CD4-positive, alpha-beta T cell treated with Interleukin-6 at 100 ng/mL for 8 hours (primary cell): ENCODE data around the gene ABTB1.
A peak's percentile ranks its signal among the peaks of the same experiment; 100 is the strongest.

ENCODE experiments used
- DNase-seq: peaks from one replicate; pipeline ENCODE4 v3.0.0-alpha.2; 2020; ENCODE audit warnings: mixed read lengths, low spot score

Gene ABTB1

GRCh38 chr3:127672429-127673190 is at the start of gene ABTB1:
TSS of gene ABTB1 (plus strand) at chr3:127672952. CDS start at chr3:127673026, 74 bp downstream.
- DNase-seq = peak; percentile 88

GRCh38 chr3:127624063-127624462 is 48.7 kb upstream of the ABTB1 start:
- DNase-seq = no peak

DNA sequence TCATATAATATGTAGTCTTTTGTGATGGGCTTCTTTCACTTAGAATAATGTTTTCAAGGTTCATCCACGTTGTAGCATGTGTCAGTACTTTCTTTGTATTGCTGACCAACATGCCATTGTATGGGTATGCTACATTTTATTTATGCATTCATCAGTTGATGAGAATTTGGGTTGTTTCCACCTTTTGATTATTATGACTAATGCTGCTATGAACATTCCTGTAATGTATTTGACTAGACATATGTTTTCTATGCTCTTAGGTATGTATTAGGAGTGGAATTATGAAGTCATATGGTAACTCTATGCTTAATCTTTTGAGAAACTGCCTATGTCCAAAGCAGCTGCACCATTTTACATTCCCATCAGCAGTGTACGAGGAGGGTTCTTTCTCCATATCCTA is 46.9 kb upstream of the ABTB1 start:
- DNase-seq = no peak

DNA sequence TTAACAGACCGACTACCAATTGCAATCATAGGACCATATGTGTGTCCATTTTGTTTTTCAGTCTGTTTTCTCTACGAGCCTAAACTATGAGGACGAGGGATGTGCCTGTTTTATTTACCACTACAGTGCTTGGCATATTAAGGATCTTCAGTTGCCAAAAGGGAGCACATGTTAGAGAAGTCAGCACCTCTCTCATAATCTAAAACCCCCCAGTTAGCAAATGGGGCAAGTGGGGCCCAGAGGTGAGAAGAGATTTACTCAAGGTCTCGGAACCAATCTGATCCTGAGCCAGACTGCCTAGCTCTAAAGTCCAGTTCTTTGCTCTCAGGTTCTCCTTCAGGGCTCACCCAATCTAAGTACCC is 44.3 kb upstream of the ABTB1 start:
- DNase-seq = no peak

GRCh38 chr3:127628788-127629466 is 43.8 kb upstream of the ABTB1 start, which contains the start of gene PODXL2:
TSS of gene PODXL2 (plus strand) at chr3:127629185. CDS start at chr3:127629220, 35 bp downstream.
- peak; percentile 11 for DNase-seq

DNA sequence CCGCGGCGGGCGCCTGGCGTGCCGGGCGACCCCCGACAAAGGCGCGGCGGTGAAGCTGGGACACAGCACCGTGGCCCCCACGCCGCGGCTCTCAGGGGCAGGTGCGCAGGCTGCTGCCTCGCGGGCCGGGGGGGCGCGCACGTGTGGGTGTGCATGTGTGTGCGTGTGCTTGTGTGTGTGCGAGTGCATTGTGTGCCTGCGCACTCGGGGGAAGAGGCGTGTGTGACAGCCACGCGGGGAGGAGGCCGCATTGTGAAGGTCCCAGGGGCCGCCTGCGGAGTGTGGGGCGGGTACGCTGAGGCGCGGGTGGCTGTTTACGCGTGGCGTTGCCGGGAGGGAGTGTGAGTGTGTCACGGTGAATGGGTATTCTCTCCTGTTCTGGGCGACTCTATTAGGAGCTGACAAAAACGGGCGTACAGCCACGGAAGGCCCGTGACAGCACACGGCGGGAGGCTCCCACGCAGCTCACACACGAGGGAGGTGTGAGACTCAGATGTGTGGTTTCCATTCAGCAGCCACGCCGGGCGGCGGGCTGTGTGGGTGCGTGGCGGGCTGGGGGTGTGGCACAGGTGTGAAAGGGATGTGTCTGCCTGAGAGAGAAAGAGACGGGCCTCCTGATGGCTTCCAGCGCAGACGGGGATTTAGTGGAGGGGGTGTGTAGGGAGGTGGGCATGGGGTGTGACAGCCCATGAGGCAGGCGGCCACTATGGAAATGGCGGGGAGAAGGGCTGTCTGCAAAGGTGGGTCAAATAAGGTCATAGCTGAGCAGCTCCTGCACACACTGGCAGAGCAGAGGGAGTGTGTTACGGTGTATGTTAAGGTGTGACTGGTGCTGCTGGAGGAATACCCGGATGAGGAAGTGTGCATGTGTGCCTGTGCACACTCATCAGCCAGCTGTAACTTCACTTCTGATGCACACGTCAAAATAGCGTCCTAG is 43.0 kb upstream of the ABTB1 start:
- DNase-seq = peak; percentile 11

DNA sequence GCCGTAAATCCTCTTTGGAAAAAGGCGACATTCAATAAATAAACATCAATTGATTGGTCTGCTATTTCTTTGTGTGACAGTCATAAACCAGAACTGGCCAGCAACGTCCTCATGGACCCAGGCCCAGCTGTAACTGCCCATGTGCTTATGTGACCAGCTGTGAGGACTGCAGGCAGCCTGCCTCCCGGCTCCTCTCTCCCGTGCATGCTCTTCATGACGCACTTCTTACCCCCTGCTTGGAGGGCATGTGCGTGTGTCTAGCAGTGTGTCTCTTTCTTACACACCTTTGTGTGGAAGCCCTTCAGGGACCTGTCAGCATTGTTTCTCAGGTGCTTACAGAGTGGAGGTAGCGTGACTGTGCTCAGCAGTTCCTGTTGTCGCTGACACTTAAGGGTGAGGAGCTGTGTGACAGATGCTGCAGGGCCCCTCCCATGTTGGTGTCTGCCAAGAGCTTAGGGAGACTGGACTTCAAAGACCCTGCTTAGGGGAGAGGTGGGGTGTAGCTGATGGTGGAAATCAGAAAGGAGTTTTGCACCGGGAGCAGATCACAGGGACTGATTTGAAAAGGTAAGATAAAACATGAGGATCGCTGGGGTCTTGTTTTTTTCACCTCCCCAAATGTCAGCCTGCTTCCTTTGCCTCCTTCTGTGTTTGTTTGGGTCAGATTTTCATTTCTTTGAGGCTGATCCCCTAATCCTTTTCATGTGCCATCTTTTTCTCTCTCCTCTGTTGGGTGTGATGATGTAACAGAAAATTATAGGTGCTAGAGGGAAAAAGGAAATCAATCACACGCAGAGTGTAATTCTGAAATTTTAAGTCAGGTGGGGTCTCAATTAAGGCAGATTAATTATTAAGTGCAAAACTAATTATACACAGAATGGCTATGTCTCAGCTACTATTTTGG is 41.7 kb upstream of the ABTB1 start:
- DNase-seq = no peak

- DNase-seq = no peak
These were observed 40.5 kb upstream of the ABTB1 start for GRCh38 chr3:127632035-127632820.

DNA sequence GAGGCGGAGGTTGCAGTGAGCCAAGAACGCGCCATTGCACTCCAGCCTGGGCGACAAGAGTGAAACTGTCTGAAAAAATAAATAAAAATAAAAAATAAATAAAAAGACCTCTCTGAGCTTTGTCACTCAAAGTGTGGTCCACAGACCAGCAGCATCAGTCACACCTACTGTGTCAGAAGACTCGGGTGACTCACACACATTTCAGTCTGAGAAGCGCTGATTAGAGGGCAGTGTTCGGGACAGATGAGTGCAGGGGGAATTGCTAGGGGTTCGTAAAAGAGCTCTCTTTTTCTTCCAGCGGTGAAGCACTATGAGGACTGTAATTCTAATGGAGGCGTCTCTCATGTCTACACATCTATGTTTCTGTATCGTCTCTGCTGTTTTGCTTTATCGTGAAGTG is 38.1 kb upstream of the ABTB1 start:
- DNase-seq = no peak

DNA sequence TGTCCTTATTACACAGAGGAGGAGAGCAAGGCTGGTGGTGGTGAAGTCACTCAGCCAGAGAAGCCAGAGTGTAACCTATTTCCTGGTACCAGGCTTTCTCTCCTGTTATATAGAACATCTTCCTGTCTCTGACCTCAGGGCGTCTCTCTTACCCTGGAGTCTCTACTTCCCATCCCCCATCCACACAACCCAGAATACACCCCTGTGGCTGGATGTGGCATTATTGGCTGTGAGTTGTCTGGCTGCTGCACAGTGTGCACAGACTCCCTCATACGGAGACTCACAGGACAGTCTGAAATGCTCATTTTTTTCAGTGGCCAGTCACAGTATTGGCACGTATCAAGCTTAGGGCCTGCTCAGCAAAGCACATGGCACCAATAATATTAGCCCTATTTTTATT is 35.2 kb upstream of the ABTB1 start:
- peak; percentile 38 for DNase-seq

- no peak for DNase-seq
These were observed 34.8 kb upstream of the ABTB1 start for GRCh38 chr3:127637971-127638370.

DNA sequence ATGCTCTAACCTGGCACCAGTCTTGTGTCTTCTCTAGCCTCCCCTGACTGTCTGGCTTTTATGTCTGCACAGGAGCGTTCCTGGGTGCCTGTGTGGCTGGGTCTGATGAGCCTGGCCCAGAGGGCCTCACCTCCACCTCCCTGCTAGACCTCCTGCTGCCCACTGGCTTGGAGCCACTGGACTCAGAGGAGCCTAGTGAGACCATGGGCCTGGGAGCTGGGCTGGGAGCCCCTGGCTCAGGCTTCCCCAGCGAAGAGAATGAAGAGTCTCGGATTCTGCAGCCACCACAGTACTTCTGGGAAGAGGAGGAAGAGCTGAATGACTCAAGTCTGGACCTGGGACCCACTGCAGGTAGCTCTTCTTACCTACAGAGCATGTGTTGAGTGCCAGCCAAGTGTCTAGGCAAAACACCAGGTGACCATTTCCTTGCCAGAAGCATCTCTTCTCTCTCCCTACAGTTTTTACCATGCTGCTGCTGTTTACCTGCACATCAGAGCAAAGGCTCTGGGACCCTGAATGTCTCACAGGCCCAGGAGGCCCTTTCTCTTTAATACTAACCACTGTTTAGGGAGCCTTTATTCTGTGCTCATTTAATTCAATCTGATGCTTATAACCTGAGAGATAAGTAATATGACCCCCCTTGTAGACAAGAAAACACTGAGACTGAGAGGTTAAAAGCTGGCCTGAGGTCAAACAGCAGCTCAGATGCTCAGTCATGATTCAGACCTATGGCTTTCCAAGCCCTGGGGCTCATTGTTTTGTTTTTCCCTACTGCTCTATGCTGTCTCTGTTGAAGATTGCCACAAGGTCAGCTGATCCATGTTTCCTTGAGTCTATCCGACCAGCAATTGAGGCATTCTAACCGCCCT is 33.3 kb upstream of the ABTB1 start:
- no peak for DNase-seq

DNA sequence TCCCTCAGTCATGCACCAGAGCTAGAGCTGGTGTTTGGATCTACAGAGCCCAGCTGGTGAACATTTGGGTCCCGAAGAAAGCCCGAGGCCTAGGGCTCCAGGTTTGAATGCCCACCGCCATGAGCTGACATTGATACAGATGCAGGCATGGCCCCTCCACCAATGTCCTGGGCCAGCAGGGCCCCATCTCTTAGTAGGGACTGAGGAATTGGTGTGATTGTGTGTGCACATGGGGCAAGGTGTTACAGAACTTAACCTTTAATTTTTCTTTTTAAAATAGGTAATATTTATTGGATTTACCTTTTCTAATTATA is 32.8 kb upstream of the ABTB1 start:
- no peak for DNase-seq

DNA sequence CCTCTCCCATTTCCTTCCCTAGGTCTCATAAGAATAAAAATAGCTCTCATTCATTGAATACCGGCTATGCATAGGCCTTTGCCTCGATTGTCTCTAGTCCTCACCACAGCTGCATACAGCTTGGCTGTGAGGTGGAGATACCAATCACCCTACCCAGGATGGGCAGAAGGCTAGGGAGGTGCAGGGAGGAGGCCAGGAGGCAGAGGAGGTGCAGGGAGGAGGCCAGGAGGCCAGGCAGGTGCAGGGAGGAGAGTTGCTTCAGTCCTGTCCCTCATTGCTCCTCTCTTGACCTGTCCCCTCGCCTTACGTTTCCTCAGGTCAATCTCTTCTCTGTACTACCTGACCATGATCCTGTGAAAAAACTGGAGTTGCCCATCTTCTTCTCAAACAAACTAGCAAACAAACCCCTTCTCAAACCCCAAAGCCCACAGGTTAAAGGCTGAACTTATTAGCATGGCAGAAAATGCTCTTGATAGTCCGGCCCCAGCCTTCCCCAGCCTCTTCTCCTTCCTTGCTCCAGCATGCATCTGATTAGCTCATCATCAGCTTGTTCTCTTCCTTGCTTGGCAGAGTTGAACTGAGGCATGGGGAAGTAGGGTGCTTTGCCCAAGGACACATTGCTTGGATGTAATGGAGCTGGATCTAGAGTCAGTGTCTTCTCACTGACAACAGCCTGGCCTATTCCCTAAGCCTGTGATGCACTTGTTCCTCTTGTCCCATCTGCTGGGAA is 27.9 kb upstream of the ABTB1 start:
- DNase-seq = no peak

- DNase-seq = no peak
These were observed 27.3 kb upstream of the ABTB1 start for GRCh38 chr3:127645371-127646015.

GRCh38 chr3:127646501-127647046 is 26.2 kb upstream of the ABTB1 start:
- DNase-seq = no peak

- DNase-seq = no peak
These were observed 25.4 kb upstream of the ABTB1 start for GRCh38 chr3:127647166-127647844.

GRCh38 chr3:127647845-127648204 is 24.9 kb upstream of the ABTB1 start:
- no peak for DNase-seq
